Measurements from ENCODE around the gene OR2T34. TPM values are rescaled to one million over a fixed set of nuclear protein-coding genes. Genes with fewer than 3 reads are reported as not detected.

Gene OR2T34
- total RNA-seq, 3 donors from 2014 or later = not detected

DNA sequence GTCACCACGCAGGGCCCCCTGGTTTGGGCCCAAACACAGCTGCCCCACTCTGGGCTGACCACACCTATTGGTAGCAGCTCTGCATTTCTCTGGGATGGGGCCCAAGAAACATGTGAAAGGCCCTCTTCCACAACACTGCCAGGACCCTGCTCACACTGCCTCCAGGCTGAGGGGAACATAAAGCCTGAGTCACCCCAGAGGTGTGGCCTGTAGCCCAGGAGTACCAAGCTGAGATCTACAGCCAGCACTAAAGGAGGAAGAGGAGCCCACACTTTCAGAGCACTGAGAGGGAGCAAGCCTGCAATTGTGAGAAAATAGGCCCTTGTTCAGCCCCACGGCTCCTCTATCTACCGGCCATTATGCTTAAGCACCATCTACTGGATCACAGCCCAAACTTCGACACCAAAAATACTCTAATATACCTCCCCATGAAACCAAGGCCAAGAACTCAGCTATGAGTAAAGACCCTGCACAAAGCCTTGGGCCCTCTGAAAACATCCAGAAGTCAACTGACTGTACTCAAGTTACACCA is 37.4 kb upstream of the OR2T34 start:
- TF ChIP-seq CTCF (IDR thresholded peaks at IDR 0.05) = no peak
- ATAC-seq = no peak
- Histone ChIP-seq H3K36me3 (ENCODE audit: low read depth) (no peaks in the 10 kb centered on the region), H3K4me1 (ENCODE audit: low read depth) (no peaks in the 10 kb centered on the region), H3K9me3 (no peaks in the 10 kb centered on the region), H3K4me3 (no peak overlapping the region)
- no peak for DNase-seq
- intact Hi-C loops (cut with DNase I, micrococcal nuclease) = no loop called here

DNA sequence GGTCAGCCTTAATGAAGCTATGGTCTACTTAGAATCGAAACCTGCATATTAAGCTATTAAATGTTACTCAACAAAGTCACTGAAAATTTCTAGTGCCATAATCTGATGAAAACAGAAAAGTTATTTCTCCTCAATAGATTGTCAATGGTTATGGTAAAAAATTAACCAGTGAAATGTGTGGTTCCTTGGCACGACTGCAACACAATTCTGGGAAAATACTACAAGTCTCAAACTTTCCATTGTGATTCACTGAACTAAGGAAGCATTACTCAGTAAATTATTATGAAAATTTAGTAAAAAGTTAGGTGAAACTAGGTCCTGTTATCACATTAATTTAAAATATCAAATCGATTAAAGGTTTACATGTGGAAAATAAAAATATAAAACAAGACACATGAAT is 35.7 kb upstream of the OR2T34 start:
- Histone ChIP-seq H3K4me3 (no peak overlapping the region), H3K36me3 (ENCODE audit: low read depth) (no peaks in the 10 kb centered on the region), H3K4me1 (ENCODE audit: low read depth) (no peaks in the 10 kb centered on the region), H3K9me3 (no peaks in the 10 kb centered on the region)
- TF ChIP-seq CTCF (IDR thresholded peaks at IDR 0.05) = no peak
- DNase-seq (no peak), ATAC-seq (no peak)
- intact Hi-C loops (cut with DNase I, micrococcal nuclease) = no loop called here

DNA sequence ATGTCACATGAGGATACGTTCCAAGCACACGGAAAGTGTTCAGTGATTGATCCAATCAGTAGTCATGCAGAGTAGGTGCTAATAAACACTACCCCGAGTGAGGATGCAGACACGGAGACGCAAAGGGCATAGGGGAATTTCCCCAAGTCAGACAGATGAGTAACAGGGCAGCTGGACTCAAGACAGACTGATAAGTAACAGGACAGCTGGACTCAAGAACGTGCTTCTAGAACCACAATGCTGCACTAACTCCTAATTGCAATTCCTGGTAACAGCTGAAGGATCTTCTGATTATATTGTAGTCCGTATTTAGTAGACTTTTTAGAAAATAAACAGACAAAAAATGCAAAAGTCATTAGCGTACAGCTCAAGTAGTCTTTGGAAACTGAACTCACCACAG is 24.8 kb upstream of the OR2T34 start:
- Histone ChIP-seq H3K9me3 (no peaks in the 10 kb centered on the region), H3K4me3 (no peak overlapping the region), H3K36me3 (ENCODE audit: low read depth) (no peaks in the 10 kb centered on the region), H3K4me1 (ENCODE audit: low read depth) (no peaks in the 10 kb centered on the region)
- TF ChIP-seq CTCF (IDR thresholded peaks at IDR 0.05) = no peak
- intact Hi-C loops (cut with DNase I, micrococcal nuclease) = no loop called here
- ATAC-seq (no peak), DNase-seq (no peak)

- intact Hi-C loops (cut with DNase I, micrococcal nuclease) = no loop called here
- Histone ChIP-seq H3K36me3 (ENCODE audit: low read depth) (no peaks in the 10 kb centered on the region), H3K4me3 (no peak within 1 kb of the TSS), H3K4me1 (ENCODE audit: low read depth) (no peaks in the 10 kb centered on the region), H3K9me3 (no peaks in the 10 kb centered on the region)
- DNase-seq (no peak), ATAC-seq (no peak)
- no peak for TF ChIP-seq CTCF (IDR thresholded peaks at IDR 0.05)
Observed at GRCh38 chr1:248597589-248597988, 23.0 kb upstream of the OR2T34 start, which contains the start of gene OR2T10. Gene OR2T10 (minus strand): TSS chr1:248597700. CDS start chr1:248593768, 3,932 bp downstream.

GRCh38 chr1:248596615-248597014 is 22.1 kb upstream of the OR2T34 start:
- Histone ChIP-seq H3K36me3 (ENCODE audit: low read depth) (no peaks in the 10 kb centered on the region), H3K9me3 (no peaks in the 10 kb centered on the region), H3K4me1 (ENCODE audit: low read depth) (no peaks in the 10 kb centered on the region), H3K4me3 (no peak overlapping the region)
- TF ChIP-seq CTCF (IDR thresholded peaks at IDR 0.05) = no peak
- no peak for DNase-seq
- intact Hi-C loops (cut with DNase I, micrococcal nuclease) = no loop called here
- no peak for ATAC-seq

DNA sequence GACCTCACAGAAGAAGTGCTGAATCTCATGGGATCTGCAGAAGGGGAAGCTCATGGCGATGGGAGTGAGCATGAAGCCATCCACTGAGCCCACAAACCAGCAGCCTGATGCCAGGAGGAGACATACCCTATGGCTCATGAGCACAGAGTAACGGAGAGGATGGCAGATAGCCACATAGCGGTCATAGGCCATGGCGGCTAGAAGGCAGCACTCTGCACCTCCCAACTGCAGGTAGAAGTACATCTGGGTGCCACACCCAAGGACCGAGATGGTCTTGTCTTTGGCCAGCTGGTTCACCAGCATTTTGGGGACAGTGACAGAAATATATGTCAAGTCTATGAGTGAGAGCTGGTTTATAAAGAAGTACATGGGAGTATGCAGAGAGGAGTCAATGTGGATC is 18.7 kb upstream of the OR2T34 start:
- H3K4me3 ChIP-seq = no peak overlapping the region
- H3K9me3 ChIP-seq = no peaks in the 10 kb centered on the region
- no peak for TF ChIP-seq CTCF (IDR thresholded peaks at IDR 0.05)
- no peak for DNase-seq
- ATAC-seq = no peak
- no peaks in the 10 kb centered on the region for H3K36me3 ChIP-seq (ENCODE audit: low read depth)
- H3K4me1 ChIP-seq (ENCODE audit: low read depth) = no peaks in the 10 kb centered on the region
- intact Hi-C loops (cut with DNase I, micrococcal nuclease) = no loop called here
